ENCODE data around the gene RAB25.

GRCh38 chr1:156119503-156120209 lies 58.7 kb downstream of the RAB25 start:
- TF ChIP-seq CTCF (conservative IDR thresholded peaks at IDR 0.05) (no peak), ZFX (IDR thresholded peaks at IDR 0.05) (no peak)

All from C4-2B (cell line).